IPS DF 19.7 (cell line): ENCODE results near the gene OR2M5.

Experiments used
- DNase-seq: peaks from one replicate; pipeline ENCODE4 v3.0.0-alpha.2; 2013; ENCODE audit warnings: low read depth, low spot score

Gene OR2M5, protein sequence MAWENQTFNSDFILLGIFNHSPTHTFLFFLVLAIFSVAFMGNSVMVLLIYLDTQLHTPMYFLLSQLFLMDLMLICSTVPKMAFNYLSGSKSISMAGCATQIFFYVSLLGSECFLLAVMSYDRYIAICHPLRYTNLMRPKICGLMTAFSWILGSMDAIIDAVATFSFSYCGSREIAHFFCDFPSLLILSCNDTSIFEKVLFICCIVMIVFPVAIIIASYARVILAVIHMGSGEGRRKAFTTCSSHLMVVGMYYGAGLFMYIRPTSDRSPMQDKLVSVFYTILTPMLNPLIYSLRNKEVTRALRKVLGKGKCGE

DNA sequence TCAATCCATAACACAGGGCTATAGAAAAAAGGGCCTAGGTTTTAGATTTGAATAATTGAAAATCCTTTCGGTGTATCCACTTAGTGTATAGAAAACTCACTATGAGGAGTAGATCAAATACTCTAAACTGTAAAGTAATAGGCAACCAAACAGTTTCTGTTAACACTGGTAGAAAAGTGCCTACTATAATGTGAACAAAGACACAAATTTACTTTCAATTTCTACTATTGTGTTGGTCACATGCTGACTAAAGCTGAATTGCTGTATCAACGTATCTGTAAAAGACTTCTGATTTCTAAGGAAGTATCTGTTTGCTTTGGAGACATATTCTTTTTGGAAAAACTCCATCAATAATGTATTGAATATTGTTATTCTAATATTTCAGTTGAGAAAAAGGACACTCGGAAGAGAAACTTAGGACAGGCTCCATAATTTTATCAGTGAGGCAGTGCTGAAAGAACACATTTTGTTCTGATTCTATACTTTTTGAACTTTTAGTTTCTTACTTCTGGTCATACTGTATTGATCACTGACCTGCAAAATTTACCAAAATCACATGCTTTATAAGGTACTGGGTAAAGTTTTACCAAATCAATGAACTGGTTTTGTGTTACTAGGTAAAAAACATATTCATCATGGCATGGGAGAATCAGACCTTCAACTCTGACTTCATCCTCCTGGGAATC is at the start of gene OR2M5:
OR2M5 (plus strand) TSS at position 636 of the 686 bp plus-strand sequence; CDS start at position 636, 0 bp downstream.
- no peak for DNase-seq

DNA sequence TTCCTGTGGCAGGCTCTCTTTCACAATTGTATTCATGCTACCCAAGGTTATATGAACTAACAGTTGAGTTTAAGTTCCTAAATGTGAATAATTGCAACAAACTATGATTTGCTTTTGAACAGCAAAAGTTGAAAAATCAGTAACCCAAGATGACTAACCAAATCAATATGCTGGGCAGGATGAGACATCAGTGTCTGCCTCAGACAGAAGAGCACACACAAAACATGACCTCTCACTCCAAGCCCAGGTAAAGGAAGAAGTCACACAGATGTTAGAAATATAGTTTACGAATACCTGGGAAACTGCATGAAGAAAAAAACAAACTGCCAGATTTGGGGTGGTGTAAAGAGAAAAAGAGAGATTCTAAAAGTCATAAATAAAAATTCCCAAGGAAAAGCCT is 46.4 kb upstream of the OR2M5 start:
- DNase-seq = no peak

DNA sequence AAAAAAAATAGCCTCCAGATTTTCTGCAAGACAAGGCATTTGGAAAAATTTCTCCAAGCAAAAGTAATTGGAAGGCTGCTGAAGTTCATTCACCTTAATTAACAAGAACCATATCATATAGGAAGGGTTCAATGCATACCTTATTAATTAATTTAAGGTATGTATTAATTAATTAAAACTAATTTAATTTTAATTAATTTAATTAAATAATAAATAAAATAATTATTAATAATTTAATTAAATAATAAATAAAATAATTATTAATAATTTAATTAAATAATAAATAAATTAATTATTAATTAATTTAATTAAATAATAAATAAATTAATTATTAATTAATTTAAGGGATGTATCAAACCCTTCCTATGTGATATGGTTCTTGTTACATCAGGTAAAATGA is 42.1 kb upstream of the OR2M5 start:
- no peak for DNase-seq

DNA sequence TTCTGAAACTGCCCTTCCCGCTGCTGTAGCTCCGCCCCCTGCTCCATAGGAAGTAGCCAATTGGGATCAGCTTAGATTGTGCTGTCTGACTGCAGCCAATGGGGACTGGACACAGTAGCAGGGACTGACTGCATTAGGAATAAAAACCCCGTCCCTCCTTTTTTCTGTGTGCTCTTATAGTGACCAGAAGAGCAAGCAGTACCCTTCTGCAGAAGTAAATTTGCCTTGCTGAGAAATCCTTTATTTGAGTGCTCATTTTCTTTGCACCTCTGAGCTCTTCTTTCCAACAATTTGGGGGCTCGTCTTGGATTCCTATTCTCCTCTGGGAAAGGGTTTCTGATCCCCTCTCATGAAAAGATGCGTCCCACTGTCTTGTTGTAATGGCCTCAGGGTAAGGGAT is 33.8 kb upstream of the OR2M5 start:
- DNase-seq = no peak

DNA sequence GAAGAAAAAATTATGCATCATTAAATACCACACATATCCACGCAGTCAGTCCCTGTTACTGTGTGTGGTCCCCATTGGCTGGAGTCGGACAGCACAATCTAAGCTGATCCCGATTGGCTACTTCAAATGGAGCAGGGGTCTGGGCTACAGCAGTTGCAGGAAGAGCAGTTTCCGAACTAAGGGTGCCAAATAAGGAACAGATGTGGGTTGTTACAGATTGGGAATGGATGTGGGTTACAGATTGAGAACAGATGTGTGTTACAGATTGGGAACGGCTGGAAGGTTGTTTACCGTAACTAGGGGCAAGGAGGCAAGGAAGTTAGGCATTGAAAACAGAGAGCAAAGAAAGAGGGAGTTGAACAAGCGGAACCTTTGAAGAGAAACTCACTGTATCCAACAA is 30.1 kb upstream of the OR2M5 start:
- no peak for DNase-seq

DNA sequence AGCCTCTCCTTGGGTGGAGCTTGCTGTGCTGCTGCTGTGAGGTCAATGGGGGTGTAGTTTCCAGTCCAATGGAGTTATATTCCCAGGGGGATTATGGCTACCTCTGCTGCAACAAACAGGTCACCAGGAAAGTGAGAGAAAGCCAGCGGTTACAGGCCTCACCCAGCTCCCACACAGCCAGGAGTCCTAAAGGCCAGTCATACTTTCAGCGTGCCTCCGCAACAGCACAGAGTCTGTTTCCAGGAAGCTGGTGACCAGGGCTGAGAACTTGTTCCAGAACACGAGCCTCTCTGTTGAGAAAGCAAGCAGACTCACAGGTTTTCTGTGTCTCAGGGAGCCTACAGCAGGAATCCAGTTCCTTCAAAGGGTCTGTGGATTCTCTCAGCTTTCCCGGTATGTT is 17.3 kb upstream of the OR2M5 start:
- no peak for DNase-seq

DNA sequence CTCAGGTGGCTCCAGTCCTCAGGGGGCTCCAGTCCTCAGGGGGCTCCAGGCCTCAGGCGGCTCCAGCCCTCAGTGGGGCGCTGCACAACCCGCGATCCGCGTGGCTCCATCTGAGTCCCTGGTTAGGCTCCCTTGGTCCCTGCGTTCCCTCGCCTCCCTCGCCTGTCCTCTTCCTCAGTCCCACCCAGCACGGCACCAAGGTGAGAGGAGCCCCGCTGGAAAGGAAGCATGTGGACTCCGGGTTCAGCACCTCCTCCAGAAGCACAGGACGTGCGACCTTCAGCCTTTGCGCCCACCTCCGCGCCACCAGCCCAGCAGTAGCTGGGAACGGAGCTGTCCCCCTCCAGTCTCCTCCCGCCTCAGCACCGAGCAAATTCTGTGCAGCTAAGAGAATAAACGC is 8.1 kb upstream of the OR2M5 start:
- DNase-seq = no peak

DNA sequence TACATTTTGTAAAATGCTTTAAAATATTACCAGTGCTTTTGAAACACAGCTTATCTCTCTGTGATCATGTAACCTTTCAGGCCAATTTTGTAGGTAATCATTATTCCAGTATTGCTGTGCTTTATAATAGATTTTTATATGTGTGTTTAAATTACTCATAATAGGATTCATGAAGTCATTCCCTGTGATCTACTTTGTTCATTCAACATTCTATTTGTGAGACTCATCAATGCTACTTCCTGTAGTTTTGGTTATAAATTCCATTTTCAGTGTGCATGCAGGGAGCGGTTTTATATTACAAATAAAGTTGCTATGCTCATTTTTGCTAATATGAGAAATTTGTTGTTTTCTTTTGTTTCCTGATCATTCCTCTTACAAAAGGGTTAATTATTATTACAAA is 4.1 kb upstream of the OR2M5 start:
- no peak for DNase-seq

DNA sequence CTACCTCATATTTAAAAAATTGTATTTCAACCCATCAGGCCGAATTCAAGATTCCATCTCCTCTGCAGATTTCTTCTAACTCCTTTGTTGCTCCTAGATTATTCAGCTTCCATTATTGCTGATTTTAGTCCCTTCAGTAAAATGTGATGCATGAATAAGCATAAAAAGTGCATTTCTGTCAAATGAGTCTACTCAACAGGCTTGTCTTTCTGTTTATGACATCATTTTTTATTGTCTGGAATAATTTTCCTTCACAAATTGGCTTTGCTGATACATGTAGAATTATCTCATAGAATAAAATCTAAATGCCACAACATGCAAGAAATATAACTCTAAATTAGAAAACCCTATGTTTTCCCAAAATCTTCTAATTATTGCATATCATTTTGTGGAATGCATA is 1.6 kb upstream of the OR2M5 start:
- DNase-seq = no peak

DNA sequence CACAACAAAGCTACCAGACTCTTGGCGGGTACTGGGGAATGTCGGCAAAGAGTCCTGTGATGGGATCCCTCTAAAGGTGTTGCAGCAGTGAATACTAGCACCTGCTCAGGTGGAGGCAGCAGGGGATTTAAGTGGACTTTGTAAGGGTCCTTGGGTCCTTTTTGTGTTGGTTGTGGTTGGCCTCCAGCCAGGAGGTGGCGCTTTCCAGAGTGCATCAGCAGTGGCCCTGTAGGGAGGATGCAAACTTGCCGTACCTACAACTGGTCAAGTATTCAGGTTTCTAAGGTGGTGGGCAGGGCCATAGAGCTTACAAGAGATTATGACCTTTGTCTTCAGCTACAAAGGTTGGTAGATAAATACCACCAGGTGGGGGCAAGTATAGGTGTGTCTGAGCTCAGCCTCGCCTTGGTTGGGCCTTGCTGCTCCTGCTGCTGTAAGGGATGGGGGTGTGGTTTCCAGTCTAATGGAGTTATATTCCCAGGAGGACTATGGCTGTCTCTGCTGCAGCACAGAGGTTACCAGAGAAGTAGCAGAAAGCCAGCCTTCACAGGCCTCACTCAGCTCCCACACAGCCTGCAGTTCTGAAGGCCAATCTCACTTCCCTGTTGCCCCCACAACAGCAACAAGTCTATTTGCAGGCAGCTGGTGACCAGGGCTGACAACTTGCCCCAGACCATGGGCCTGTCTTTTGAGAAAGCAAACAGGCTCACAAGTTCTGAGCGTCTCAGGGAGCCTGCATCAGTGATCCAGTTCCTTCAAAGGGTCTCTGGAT is 7.3 kb downstream of the OR2M5 start:
- DNase-seq = no peak

DNA sequence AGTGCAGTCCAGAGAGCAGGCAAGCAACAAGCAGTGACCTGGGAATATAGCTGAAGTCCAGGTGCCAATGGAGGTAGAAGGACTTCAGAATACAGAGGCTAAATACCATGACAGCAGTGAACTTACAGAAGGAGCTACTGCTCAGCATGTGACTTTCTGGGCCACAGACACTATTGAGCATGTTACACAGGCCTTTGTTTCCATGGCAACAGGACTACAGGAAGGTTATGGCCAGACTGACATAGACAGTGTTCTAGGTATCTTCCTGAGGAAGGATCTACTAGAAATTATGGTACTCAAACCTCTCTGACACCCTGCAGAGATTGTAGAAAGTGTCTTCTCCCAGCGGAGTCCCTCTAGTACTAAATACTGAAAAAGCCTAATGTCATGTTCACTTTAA is 11.0 kb downstream of the OR2M5 start:
- no peak for DNase-seq

DNA sequence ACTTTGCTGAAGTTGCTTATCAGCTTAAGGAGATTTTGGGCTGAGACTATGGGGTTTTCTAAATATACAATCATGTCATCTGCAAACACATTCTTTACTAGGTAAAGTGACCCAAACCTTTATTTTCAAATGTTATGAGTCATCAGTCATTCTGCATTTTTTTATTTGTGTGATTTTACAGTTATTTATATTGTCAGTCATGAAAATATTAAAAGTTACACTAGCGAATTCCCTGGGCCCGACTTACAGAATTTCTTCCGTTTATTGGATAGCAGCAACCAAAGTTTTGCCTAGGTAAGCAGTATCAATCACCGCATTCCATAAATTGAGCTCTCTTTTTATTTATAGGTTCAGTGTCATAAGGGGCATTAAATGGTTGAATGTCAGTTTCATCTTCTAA is 13.8 kb downstream of the OR2M5 start:
- no peak for DNase-seq

DNA sequence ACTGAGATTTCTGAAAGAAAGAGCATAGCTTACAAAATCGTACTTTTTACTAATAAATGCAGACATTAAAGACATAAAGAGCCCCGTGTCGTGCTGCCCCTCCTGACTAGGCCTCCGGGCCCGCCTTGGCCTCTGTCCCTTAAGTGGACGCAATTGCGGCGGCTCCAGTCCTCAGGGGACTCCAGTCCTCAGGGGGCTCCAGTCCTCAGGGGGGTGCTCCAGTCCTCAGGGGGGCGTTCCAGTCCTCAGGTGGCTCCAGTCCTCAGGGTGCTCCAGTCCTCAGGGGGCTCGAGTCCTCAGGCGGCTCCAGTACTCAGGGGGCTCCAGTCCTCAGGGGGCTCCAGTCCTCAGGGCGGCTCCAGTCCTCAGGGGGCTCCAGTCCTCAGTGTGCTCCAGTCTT is 19.1 kb downstream of the OR2M5 start:
- DNase-seq = no peak

DNA sequence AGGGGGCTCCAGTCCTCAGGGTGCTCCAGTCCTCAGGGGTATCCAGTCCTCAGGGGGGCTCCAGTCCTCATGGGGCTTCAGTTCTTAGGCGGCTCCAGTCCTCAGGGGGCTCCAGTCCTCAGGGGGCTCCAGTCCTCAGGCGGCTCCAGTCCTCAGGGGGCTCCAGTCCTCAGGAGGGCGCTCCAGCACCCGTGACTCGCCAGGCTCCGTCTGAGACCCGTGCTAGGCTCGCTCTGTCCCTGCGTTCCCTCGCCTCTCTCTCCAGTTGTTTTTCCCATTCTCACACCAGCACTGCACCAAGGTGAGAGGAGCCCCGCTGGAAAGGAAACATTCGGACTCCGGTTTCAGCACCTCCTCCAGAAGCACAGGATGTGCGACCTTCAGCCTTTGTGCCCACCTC is 20.2 kb downstream of the OR2M5 start:
- no peak for DNase-seq

DNA sequence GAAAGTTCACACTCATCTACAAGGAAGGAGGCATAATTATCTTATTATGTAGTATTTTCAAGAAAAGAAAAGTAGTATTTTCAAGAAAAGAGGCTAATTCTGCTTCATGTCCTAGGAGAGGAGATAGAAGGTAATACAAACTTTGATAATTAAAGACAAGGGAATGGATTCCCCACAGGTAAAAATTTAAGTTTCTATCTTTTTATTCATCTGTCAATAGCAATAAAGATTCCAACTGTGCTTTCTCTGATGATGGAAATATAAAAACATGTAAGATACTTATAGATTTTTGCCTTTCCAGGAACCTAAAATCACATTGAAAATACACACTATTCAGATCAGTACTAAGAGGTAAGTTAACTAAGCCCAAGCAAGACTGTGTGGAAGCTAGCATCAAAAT is 29.6 kb downstream of the OR2M5 start, which contains the start of gene OR2M2:
OR2M2 (plus strand) TSS at position 301 of the 400 bp plus-strand sequence. CDS start 5,165 bp downstream, outside the sequence.
- DNase-seq = no peak

DNA sequence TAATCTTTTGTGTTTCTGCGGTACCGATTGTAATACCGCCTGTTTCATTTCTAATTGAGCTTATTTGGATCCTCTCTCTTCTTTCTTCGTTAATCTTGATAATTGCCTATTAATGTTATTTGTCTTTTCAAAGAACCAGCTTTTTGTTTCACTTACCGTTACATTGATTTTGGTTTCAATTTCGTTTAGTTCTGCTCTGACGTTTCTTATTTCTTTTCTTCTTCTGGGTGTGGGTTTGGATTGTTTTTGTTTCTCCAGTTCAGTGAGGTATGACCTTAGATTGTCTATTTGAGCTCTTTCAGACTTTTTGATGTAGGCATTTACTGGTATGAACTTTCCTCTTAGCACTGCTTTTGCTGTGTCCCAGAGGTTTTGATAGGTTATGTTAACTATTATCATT is 39.0 kb downstream of the OR2M5 start:
- DNase-seq = no peak

DNA sequence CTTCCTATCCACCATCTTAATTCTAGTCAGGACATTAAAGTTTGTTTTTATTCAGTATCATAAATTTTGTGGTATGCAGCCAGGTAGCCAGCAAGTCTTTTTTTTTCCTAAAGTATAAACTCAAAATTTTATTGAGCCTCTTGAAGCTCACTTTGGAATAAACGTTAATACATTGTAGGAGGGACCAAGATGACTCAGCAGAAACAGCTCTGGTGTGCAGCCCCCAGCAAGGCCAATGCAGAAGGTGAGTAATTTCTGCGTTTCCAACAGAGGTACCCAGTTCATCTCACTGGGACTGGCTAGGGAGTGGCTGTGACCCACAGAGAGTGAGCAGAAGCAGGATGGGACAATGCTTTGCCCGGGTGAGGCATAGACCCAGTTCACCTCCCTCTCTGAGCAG is 42.4 kb downstream of the OR2M5 start:
- DNase-seq = no peak

DNA sequence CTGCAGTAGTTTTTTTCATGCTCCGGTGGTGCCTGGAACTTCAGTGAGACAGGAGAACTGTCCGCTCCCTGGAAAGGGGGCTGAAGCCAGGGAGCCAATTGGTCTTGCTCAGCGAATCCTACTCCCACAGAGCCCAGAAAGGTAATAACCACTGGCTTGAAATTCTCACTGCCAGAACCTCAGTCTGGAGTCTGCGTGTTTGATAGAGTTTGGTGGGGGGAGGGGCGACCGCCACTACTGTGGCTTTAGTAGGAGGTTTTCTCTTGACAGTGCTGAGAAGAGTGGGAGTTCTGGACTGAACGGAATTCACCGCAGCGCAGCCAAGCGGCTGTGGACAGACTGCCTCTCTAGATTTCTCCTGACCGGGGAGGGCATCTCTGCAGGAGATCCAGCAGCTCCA is 44.1 kb downstream of the OR2M5 start:
- DNase-seq = no peak

DNA sequence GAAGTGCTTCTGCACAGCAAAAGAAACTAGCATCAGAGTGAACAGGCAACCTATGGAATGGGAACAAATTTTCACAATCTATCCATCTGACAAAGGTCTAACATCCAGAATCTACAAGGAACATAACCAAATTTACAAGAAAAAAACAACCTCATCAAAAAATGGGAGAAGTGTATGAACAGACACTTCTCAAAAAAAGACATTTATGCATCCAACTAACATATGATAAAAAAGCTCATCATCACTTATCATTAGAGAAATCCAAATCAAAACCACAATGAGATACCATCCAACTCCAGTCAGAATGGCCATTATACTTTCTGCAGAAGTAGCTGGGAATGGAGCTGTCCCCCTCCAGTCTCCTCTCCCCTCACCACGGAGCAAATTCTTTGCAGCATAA is 49.2 kb downstream of the OR2M5 start:
- no peak for DNase-seq
